HG03565 (cell line): Measurements from ENCODE around the gene CRELD2.

Experiments
- ATAC-seq: cut with Tn5 transposase; IDR thresholded peaks from one replicate; pipeline ENCODE4 v1.9.1; 2021; ENCODE audit warnings: mild to moderate bottlenecking, moderate library complexity; ENCODE audit not compliant: unreplicated experiment

CRELD2 gene

DNA sequence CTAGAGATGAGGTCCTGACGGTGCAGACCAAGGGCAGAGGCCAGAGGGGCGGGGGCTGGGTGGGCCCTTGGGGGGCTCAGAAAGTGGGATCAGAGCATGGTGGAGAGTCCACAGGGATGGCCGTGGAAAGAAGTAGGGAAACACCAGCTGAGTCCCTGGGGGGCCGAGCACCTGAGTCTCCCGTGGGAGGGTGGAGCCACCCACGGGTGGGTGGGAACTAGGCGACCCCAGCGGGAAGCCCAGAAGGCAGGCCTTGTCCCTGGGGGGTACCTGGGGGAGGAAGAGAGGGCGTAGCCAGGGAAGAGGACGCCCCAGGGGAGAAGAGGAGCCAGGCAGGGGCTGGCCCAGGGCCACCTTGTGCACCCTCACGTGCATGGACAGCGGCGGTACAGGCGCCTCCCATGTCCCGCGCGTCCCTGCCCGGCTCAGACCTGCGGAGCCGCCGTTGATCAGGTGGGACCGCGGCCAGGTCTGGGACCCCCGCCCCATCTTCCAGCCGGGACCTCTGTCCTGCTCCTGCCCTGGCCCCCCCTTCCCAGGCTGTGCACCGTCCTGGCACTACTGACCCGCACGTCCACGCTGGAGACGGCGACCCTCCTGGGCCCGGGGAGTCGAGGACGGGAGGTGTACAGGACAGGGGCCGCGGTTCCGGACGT lies 10.2 kb downstream of the CRELD2 start:
- ATAC-seq = no peak

DNA sequence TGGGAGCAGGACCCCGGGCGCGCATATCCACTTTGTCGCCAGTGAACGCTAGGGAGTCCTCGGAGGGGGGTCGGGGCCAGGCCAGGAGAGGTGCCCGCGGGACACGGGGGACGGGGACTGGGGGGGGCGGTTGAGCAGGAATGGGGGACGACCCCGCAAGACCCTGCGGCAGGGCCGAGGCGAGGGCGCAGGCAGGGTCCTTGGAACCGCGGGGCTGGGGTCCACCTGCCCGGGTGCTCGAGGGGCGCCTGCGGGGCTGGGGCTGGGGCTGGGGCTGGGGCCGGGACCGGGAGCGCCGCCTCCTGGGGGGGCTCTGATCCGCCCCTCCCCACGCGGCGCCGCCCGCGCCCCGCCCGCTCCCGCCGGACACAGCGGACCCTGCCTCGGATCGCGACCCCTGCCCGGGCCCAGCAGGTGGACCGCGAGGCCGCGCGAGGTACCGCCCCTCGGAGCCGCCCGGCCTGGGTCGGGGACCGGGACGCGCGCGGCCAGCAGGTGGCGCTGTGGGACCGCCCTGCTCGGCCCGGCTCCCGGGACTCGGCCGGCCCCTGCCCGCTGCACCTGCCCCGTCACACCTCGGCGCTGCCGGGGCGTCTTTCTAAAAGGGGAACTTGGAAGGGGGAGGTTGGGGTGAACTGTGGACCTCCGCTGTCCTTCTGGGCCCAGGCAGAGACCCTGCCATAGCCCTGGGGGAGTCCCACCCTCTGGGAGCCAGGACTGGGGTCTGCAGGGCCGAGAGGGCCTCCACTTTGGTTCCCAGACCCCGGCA lies 11.0 kb downstream of the CRELD2 start:
- ATAC-seq = no peak

DNA sequence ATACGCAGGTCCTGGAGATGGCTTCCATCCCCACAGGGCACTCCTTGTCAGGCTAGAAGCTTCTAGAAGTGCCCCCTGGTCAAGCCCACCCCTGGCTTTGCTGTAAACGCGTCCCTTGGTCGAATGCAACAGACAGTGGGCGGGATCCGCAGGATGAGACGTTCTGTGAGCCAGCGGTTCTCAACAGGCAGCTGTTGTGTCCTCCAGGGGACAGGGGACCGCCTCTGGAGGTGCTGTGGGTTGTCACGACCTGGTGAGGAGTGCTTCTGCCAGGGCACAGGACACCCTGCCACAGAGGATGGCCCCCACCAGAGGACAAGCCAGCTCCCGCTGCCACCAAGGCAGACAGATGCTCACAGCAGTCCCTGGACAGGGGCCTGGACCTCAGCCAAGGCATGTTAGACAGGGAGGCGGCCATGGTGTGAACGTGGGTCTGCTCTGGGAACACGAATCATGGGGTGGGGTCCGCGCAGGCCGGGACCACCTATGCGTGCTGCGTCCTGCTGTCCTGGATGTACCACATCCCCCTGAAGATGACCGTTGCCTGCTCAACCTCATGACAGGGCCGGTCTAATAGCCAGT lies 11.7 kb downstream of the CRELD2 start:
- ATAC-seq = no peak

DNA sequence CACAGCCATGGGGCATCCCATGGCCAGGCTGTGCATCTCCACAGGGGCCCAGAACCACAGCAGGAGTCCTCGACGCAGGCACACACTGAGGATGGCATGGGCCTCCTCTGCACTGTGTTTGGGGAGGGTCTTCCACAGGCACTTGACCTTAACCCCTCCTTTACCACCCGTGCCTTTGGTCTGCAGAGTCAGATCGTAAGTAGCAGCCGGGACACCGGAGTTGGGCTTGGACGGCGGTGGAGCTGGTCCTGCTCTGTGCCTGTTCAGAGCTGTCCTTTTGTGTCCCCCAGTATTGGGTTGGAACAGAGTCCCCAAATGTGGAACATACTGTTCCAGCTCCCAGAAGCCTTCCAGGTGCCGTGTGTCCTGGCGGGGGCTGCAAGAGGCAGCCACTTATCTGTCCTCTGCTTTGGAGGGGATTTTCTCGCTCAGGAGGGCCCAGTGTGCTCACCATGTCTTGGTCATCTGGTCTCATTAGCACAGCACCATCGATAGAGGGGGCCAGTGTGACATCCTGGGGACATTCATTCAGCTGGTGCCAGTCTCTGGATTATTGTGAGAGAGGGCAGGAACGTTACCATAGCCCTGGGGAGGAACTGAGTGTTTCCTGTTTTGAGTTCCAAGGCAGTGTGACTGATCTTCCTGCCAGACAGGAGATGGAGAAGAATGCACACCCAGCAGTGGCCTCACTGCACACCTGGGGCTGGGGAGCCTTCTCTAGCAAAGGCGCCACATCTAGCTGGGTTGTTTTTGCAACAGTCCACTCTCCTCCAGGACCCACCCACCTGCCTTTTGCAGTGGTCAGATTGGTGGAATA lies 12.4 kb downstream of the CRELD2 start:
- ATAC-seq = no peak

GRCh38 chr22:49933236-49934159 lies 15.1 kb downstream of the CRELD2 start:
- no peak for ATAC-seq

GRCh38 chr22:49934160-49934890 lies 15.9 kb downstream of the CRELD2 start:
- ATAC-seq = no peak

DNA sequence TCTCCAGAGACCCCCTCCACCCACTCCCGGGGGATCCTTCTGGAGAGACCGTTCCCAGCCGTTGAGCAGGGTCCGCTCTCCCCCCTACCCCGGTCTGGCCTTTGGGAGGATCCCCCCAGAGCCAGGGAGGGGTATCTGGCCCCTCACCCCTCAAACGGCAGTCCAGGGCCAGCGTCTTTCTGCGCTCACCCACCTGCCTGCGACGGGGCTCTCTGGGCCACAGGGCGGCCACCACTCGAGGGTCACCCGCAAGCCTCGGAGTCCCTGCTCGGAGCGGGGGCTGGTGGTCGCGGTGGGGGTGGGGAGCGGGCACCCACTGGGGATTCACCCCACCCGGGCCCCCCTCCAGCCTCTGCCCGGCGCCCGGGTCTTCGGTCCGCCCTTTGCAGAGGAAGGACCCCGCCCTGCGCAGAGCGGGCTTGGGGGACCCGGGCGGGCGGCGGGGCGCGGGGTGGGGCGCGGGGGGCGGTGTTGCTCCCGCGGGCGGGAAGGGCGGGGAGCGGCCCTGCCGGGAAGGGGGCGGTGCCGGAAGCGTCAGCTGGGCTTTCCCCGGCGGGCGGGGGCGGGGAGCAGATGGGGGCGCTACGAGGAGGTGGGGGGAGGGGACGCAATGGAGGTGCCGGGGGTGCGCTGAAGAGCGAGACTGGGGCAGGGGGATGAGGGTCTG lies 16.6 kb downstream of the CRELD2 start:
- no peak for ATAC-seq

DNA sequence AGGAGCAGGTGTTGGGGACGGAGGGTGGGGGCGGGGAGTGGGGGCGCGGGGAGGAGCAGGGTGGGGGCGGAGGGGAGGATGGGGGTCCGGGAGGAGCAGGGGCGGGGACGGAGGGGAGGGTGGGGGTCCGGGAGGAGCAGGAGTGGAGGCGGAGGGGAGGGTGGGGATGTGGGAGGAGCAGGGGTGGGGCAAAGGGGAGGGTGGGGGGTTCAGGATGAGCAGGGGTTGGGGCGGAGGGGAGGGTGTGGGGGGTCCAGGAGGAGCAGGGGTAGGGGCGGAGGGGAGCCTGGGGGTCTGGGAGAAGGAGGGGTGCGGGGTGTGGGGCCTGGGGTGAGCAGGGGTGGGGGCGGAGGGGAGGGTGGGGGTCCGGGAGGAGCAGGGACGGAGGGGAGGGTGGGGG lies 17.1 kb downstream of the CRELD2 start:
- ATAC-seq = no peak

DNA sequence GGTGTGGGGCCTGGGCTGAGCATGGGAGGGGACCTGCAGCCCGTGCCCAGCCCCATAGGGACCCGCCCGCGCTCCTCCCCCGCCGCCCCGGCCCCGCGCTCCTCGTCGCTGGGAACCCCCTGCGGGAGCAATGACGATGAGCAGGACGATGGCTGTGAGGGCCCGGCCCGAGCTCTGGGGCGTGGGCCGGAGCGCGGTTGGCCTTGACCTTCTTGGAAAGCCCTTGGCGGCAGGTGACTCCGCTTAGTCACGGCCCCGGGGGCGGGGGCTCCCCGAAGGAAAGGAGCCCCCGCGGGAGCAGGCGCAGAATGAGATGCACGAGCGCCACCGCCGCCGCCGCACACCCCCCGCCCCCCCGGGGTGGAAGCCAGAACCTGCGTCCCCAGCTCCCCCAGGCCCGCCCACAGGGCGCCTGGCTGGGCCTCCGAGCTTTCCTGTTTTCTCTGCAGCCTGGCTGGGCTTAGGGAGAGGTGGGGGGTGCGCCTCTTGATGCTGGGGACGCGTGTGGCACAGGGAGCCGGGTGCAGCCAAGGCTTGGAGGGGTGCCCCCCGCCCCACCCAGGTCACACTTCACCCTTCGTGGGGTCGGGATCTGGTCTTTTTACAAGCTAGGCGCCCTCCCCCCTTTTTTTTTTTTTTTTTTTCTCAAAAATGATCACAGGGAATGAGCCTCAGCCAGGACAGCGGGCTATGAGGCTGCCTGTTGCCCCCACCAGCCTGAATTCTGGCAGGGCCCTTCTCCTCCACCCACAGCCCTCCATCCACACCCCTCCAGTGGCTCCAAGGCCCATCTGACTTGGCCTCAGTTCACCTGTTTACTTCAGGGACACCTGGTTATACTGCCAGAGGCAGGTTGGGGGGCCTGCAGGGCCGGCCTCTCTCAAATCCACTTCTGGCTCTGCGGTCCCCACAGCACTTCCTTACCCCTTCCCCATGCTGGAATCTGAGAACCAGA lies 17.9 kb downstream of the CRELD2 start:
- ATAC-seq = peak; percentile 63

- ATAC-seq = no peak
These were observed 18.7 kb downstream of the CRELD2 start for GRCh38 chr22:49936973-49937757.

DNA sequence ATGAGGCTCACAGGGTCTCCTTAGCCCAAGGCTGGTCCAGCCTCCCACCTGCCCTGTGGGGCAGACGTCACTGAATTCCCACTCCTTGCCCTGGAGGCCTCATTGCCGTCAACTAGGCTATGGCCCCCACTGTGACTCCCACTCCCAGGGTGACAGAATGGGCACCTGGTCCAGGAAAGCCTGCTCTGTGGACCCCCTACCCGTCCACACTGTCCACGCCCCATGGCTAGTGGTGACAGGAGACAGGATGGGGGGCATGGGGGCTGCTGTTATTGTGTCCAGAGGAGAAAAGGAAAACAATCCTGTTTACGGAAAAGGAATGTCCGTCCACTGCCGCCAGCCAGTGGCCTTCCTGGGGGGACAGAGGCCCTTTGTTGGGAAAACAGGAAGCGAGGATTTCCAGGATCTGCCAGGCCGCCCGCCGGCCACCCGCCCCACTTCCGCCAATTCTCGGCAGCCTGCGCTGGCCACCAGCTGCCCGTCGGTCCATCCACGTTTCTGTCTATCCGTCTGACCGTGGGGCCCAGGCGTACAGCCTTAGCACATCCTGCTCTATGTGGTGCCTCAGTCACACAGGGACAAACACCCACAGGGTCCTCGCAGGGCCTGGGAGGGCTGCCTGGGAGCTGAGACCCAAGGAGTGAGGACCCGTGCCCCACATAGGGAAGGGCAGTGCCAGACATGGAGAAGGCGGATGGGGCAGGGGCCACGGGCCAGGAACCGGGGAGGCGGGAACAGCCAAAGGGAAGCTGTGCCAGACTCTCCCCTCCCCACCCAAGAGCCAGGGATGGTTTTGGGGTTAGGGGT lies 19.5 kb downstream of the CRELD2 start:
- ATAC-seq = no peak

- no peak for ATAC-seq
These were observed 20.2 kb downstream of the CRELD2 start for GRCh38 chr22:49938565-49939136.

DNA sequence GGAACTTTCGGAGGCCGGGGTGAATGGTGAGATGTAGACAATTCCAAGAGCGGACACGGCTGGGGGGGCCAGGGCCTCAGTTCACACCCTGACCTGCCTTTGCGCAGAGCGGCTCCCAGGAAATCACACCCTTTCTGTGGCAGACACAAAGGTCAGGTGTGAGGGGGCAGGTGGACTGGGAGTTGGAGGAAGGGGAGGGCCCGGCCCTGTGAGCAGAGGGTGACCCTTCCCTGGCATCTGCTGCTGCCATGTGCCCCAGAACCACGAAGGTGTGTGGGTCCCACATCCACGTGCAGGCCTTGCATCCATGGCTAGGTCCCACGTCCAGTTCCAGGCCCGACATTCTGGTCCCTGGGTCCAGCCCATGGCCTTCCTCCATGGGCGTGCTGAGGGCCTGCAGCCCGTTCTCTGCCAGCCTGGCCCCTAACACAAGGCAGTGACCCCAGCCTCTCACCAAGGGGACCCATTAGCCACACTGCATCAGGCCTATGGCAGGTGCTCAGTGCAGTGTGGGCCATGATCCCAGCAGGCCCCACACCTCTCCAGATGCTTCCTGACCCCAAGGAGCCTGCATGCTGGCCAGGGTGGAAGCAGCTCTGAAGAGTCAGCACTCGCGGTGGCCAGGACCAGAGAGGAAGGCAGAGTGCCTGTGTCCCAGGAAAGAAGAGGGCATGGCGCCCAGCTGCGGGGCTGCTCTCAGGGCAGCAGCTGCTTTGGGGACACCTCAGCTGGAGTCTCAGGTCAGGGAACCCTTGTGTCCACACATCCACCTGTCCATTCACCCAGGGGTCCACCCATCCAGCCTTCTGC lies 23.3 kb downstream of the CRELD2 start:
- no peak for ATAC-seq

DNA sequence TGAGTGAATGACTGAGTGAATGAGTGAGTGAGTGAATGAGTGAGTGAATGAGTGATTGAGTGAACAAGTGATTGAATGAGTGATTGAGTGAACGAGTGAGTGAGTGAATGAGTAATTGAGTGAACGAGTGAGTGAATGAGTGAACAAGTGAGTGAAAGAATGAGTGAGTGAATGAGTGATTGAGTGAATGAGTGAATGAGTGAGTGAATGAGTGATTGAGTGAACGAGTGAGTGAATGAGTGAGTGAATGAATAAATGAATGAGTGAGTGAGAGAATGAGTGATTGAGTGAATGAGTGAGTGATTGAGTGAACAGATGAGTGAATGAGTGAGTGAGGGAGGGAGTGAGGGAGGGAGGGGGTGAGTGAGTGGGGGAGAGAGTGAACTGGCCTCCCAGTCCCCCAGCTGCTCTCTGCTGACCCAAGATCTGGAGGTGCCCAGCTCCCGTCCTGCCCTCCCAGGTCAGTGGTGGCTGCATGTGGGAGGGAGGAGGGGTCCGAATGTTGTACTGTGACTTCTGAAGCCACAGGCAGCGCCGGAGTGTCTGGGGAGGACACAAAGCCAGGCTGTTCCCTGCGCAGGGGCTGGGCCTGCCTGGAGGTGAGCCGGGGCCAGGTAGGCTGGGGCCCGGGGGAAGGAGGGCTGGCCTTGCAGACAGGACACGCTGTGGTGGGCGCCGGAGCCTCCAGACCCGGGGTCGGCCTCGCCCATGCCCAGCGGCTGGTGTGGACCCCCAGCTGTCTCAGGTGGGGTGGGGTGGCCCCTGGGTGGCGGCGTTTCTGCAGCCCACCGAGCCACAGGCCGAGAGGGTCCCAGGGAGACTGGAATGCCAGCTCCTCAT lies 24.4 kb downstream of the CRELD2 start:
- ATAC-seq = no peak
